DND-41 (cell line): ENCODE data around the gene LYST.

Source experiments
- CTCF ChIP-seq: IDR thresholded peaks from 2 replicates; pipeline ENCODE4 v1.5.1; 2012; ENCODE audit warnings: borderline replicate concordance, low read length, moderate library complexity, mild to moderate bottlenecking; ENCODE audit not compliant: poor library complexity, severe bottlenecking; ENCODE audit errors: extremely low read depth
- EZH2 ChIP-seq: IDR thresholded peaks from 3 replicates; pipeline ENCODE4 v1.6.1; 2012; ENCODE audit warnings: borderline replicate concordance, low read depth, mild to moderate bottlenecking, moderate library complexity, low read length, inconsistent platforms; ENCODE audit not compliant: severe bottlenecking

- TF ChIP-seq EZH2 (no peak), CTCF (no peak)
Observed at GRCh38 chr1:235648954-235649367, 217.7 kb downstream of the LYST start.
